Measurements from ENCODE around the gene MT1M.
A peak's percentile ranks its signal among the peaks of the same experiment; 100 is the strongest.
"Not testable (repeated sequence)": the region's sequence is repeated elsewhere in the genome, so short reads cannot be mapped to it uniquely, and the experiment has no call there.

The MT1M gene

GRCh38 chr16:56652600-56652999 is 20.1 kb downstream of the MT1M start:
- DNase-seq, result no peak

DNA sequence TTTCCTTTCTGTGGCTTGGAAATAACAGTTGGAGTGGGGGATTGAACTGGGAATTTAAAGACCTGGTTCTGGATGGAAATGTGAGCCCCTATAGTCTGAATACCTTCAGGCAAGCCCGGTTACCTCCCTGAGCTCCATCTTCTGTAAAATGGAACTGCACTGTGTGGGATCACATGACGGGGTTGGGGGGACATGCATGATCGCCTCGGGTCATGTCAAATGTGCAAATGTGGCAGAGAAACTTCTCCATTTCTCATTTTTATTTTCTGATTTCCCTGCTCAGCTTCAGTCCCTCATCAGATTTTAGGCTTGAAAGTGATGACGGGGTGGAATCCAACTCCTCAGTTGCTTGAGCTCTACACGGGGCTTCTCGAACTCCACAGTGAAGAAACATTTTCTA is 20.8 kb downstream of the MT1M start:
- no peak for DNase-seq

DNA sequence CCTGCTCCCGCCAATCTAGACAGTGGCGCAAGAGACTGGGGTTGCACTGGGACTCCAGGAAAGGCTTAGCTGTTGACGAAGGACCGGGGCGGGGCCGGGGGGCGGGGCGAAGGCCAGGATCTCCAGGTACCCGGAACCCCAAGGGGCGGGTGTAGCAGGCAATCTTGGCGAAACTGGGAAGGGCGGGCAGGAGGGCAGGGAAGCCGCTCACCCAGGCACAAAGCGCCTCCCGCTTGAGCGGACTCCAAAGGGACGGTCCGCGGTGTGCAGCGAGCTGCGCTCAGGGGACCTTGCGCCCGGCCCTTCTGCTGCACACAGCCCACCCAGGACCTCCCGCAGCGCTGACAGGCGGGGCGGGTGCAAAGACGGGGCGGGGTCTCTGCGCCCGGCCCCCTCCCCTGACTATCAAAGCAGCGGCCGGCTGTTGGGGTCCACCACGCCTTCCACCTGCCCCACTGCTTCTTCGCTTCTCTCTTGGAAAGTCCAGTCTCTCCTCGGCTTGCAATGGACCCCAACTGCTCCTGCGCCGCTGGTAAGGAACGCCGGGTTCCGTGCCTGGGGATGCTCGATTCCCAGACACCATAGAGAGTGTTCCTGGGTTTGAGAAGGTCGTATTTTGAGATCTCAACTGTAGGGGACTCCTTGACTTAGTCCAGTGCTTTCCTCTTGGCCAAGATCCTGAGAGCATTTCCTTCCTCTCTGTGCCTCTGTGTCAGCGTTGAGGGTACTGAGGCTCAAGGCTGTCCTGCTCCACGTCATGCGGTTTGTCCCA is 25.3 kb downstream of the MT1M start, which contains the start of gene MT1F:
MT1F (plus strand) TSS at position 405 of the 772 bp plus-strand sequence; CDS start at position 505, 100 bp downstream.
- DNase-seq, result peak; percentile 89

DNA sequence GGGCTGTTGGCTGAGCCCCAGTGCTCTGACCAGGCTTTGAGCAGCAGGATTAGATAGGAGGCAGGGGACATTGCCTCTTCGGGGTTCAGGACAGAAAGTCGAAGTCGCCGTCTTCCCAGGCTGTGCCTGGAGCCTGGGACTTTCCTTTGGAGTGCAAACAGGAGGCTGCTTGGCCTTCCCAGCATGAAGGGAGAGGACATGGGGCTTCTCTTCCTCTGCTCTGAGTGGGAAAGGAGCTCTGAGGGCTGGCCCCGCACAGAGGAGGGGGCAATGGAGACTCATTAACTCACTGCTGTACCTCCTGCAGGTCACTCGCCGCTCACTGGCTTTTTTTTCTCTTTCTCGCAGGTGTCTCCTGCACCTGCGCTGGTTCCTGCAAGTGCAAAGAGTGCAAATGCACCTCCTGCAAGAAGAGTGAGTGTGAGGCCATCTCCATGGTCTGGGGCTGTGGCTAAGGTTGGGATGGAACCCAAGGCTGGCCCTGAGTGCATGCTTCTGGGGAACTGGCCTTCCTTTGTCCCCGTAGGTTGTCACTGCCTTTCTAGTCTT is 25.9 kb downstream of the MT1M start:
- DNase-seq, result no peak

- DNase-seq, result no peak
These were observed 30.2 kb downstream of the MT1M start for GRCh38 chr16:56662357-56663354.

- no peak for DNase-seq
These were observed 32.0 kb downstream of the MT1M start for GRCh38 chr16:56664506-56664905.

- DNase-seq, result not testable (repeated sequence)
These were observed 33.1 kb downstream of the MT1M start for GRCh38 chr16:56665286-56666261.

DNA sequence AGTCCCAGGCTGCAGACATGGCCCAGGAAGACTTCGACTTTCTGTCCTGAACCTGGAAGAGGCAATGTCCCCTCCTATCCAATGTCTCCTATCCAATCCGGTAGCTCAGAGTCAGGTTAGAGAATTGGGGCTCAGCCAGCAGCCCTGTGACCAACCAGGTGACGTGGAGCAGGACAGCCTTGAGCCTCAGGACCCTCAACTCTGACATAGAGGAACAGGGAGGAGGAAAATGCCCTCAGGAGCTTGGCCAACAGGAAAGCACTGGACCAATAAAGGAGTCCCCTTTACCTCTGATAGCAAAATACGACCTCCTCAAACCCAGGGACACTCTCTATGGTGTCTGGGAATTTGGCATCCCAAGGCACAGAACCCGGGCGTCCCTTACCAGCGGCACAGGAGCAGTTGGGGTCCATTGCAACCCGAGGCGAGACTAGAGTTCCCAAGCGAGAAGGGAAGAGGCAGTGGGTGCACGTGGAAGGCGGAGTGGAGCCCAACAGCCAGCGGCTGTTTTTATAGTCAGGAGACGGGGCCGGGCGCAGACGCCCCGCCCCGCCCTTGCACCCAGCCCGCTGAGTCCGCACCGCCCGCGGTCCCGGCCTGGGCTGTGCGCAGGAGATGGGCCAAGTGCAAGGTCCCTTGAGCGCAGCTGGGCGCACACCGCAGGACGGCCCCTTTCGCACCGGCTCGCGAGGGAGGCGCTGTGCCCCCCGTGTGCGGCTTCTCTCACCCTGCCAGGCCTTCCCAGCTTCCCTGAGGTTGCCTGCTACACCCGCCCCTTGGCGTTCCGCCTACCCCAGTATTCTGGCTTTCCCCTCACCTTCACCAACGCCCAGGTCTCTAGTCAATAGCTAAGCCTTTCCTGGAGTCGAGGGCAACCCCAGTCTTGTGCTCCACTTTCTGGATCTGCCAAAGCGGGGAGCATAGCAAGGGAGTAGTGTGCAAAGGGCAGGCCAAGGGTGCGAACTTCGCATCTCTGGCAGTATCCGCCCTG is 35.4 kb downstream of the MT1M start, which contains the start of gene MT1G:
MT1G (minus strand) TSS at position 485 of the 991 bp plus-strand sequence; CDS start at position 413, 72 bp downstream.
- DNase-seq, result no peak

- no peak for DNase-seq
These were observed 36.8 kb downstream of the MT1M start, which contains the start of gene MT1H for GRCh38 chr16:56669005-56669839. TSS of gene MT1H (plus strand) at chr16:56669814. CDS start at chr16:56669885, 71 bp downstream.

GRCh38 chr16:56669840-56670619 is 37.6 kb downstream of the MT1M start:
- DNase-seq, result no peak

GRCh38 chr16:56670620-56670934 is 38.1 kb downstream of the MT1M start:
- DNase-seq, result no peak

DNA sequence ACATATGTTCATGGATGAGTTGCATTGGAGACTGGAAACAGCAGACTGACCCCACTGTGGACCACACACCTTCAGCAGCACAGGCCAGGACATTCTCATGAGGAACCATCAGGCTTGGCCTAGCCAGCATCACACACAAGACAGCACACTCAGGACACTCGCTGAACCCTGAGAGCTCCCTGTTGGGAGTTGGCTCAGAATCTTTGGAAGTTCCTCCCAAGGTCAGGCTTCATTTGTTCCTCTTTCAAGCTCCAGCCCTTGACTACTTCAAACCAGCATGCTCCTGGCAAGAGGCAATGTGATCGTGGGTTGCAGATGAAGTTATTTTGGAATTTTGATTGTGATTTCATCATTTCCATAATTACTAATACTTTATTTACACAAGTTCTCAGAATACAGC is 39.2 kb downstream of the MT1M start:
- DNase-seq, result not testable (repeated sequence)

- DNase-seq, result not testable (repeated sequence)
These were observed 39.7 kb downstream of the MT1M start for GRCh38 chr16:56672171-56672570.

GRCh38 chr16:56672761-56673536 is 40.5 kb downstream of the MT1M start:
- DNase-seq, result no peak

DNA sequence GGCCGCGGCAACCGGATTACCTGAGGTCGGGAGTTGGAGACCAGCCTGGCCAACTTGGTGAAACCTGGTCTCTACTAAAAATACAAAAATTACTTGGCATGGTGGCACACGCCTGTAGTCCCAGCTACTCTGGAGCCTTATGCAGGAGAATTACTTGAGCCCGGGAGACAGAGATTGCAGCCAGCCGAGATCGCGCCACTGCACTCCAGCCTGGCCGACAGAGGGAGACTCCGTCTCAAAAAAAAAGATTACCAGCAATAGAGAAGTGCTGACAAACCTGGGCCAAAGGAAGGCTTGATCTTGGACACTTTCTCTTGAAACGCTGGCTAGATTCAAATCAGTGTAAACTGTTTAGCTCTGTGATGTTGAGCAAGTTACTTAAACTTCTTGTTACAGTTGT is 41.5 kb downstream of the MT1M start:
- DNase-seq, result peak; percentile 73

- DNase-seq, result not testable (repeated sequence)
These were observed 42.1 kb downstream of the MT1M start for GRCh38 chr16:56674570-56674969.

DNA sequence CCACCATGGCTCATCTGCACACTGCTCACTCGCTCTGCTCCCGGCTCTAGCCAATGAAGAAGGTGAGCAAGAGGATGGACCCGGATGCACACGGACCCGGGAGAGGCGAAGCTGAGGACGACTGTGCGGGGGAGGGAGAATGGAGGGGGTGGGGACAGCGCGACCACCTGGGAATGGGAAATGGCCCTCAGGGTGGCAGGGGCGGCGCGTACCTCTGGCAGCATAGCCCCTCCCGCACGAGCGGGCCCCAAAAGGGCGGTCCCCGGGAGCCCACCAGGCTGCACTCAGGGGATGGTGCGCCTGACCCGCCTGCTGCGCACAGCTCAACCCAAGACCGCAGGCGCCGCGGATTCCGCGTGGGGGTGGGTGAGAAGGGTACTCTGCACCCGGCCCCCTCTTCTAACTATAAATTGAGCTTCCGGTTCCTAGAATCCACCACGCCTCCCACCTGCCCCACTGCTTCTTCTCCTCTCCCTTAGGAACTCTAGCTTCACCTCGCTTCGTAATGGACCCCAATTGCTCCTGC is 43.3 kb downstream of the MT1M start:
- DNase-seq, result no peak

GRCh38 chr16:56677474-56677873 is 45.0 kb downstream of the MT1M start:
- no peak for DNase-seq

Data from islet precursor cell (in vitro differentiated cells).